ENCODE results near the gene LMO4. TPM values are rescaled to one million over a fixed set of nuclear protein-coding genes. Genes with fewer than 3 reads are reported as not detected.

The LMO4 gene
- total RNA-seq, 2 experiments from 2014 or later: 35.1 to 36.8 TPM

GRCh38 chr1:87330885-87331364 is 2.2 kb downstream of the LMO4 start:
- Mint-ChIP-seq H3K4me3 (peak overlapping the region; percentile 87), H3K27ac (peak overlapping the region; percentile 94), H3K4me1 (ENCODE audit: low read depth) (peaks cover 47% of the 10 kb centered on the region), H3K27me3 (peaks cover 2% of the 10 kb centered on the region), H3K36me3 (ENCODE audit: low read depth) (peaks cover 27% of the 10 kb centered on the region), H3K9me3 (no peaks in the 10 kb centered on the region)
- no peak for TF ChIP-seq CTCF (IDR thresholded peaks at IDR 0.05)
- ChIA-PET CTCF (interaction anchor here (1.2 kb wide), 2 partner anchors 11 kb away, joined by 3 to 4 read pairs; no protein-coding TSS in a partner anchor), POLR2A (interaction anchor here (1.1 kb wide), 2 partner anchors 18 to 1561 kb away, joined by 3 read pairs; no protein-coding TSS in a partner anchor)
- intact Hi-C loops (cut with micrococcal nuclease): no loop called here
- DNase-seq (peak; percentile 39), ATAC-seq (no peak)

GRCh38 chr1:87331365-87332241 is 2.9 kb downstream of the LMO4 start:
- Mint-ChIP-seq H3K4me3 (peak overlapping the region; percentile 87), H3K9me3 (no peaks in the 10 kb centered on the region), H3K36me3 (ENCODE audit: low read depth) (peaks cover 27% of the 10 kb centered on the region), H3K27ac (peak overlapping the region; percentile 94), H3K27me3 (peaks cover 2% of the 10 kb centered on the region), H3K4me1 (ENCODE audit: low read depth) (peaks cover 50% of the 10 kb centered on the region)
- intact Hi-C loops (cut with micrococcal nuclease): no loop called here
- POLR2A ChIA-PET: interaction anchor here (0.7 kb wide), 1 partner anchor 162 kb away, joined by 3 read pairs; no protein-coding TSS in a partner anchor
- ATAC-seq (no peak), DNase-seq (peak; percentile 62)
- CTCF ChIA-PET: interaction anchor here (1.2 kb wide), 1 partner anchor 10 kb away, joined by 3 read pairs; no protein-coding TSS in a partner anchor
- TF ChIP-seq CTCF (IDR thresholded peaks at IDR 0.05): no peak

GRCh38 chr1:87333692-87334347 is 5.1 kb downstream of the LMO4 start:
- no peaks in the 10 kb centered on the region for H3K9me3 Mint-ChIP-seq
- H3K4me3 Mint-ChIP-seq: peak overlapping the region; percentile 87
- peak; percentile 32 for ATAC-seq
- TF ChIP-seq CTCF (IDR thresholded peaks at IDR 0.05): no peak
- peak overlapping the region; percentile 94 for H3K27ac Mint-ChIP-seq
- ChIA-PET POLR2A (interaction anchor here (1.2 kb wide), 1 partner anchor 430 kb away, joined by 3 read pairs; no protein-coding TSS in a partner anchor), CTCF (interaction anchor here (1.2 to 3.2 kb wide), 3 partner anchors 8 to 70 kb away, joined by 3 to 18 read pairs (median 10); no protein-coding TSS in a partner anchor)
- intact Hi-C loops (cut with micrococcal nuclease): no loop called here
- peaks cover 2% of the 10 kb centered on the region for H3K27me3 Mint-ChIP-seq
- H3K36me3 Mint-ChIP-seq (ENCODE audit: low read depth): peaks cover 41% of the 10 kb centered on the region
- peaks cover 66% of the 10 kb centered on the region for H3K4me1 Mint-ChIP-seq (ENCODE audit: low read depth)
- DNase-seq: peak; percentile 14

GRCh38 chr1:87334351-87335174 is 5.9 kb downstream of the LMO4 start:
- no peak for TF ChIP-seq CTCF (IDR thresholded peaks at IDR 0.05)
- Mint-ChIP-seq H3K36me3 (ENCODE audit: low read depth) (peaks cover 44% of the 10 kb centered on the region), H3K9me3 (no peaks in the 10 kb centered on the region), H3K27ac (peak overlapping the region; percentile 94), H3K4me3 (peak overlapping the region; percentile 87), H3K27me3 (peaks cover 2% of the 10 kb centered on the region), H3K4me1 (ENCODE audit: low read depth) (peaks cover 68% of the 10 kb centered on the region)
- intact Hi-C loops (cut with micrococcal nuclease): no loop called here
- ChIA-PET CTCF (interaction anchor here (1.2 to 3.2 kb wide), 3 partner anchors 9 to 70 kb away, joined by 3 to 18 read pairs (median 10); no protein-coding TSS in a partner anchor), POLR2A (interaction anchor here (1.1 to 1.2 kb wide), 2 partner anchors 9 to 431 kb away, joined by 3 to 4 read pairs; no protein-coding TSS in a partner anchor)
- DNase-seq: peak; percentile 13
- ATAC-seq: no peak

Data from activated CD8-positive, alpha-beta T cell treated with anti-CD3 and anti-CD28 coated beads for 36 hours (primary cell).